NCI-H510A treated with DMSO at 0.1 percent for 48 hours (cell line): Measurements from ENCODE around the gene GPR183.

Source experiments
- DNase-seq: peaks from one replicate; lab custom pipeline; 2025; lab: John Stamatoyannopoulos, UW

Gene GPR183

GRCh38 chr13:99312493-99312883, 5.3 kb upstream of the GPR183 start:
- DNase-seq = no peak

- no peak for DNase-seq
These were observed 4.7 kb upstream of the GPR183 start for GRCh38 chr13:99311748-99312492.

GRCh38 chr13:99311137-99311536, 3.9 kb upstream of the GPR183 start:
- DNase-seq = no peak

- no peak for DNase-seq
These were observed 3.3 kb upstream of the GPR183 start for GRCh38 chr13:99310382-99311031.

- no peak for DNase-seq
These were observed 1.4 kb upstream of the GPR183 start for GRCh38 chr13:99308471-99309087.

GRCh38 chr13:99307648-99308339, 595 bp upstream of the GPR183 start:
- DNase-seq = peak; percentile 43

GRCh38 chr13:99305566-99305965, 1.6 kb downstream of the GPR183 start:
- no peak for DNase-seq

GRCh38 chr13:99305158-99305557, 2.0 kb downstream of the GPR183 start:
- no peak for DNase-seq

- DNase-seq = no peak
These were observed 2.7 kb downstream of the GPR183 start for GRCh38 chr13:99304541-99304940.

GRCh38 chr13:99303863-99304521, 3.2 kb downstream of the GPR183 start:
- DNase-seq = no peak

- DNase-seq = no peak
These were observed 4.3 kb downstream of the GPR183 start for GRCh38 chr13:99302637-99303505.

GRCh38 chr13:99301913-99302636, 5.1 kb downstream of the GPR183 start:
- DNase-seq = no peak

- no peak for DNase-seq
These were observed 6.0 kb downstream of the GPR183 start for GRCh38 chr13:99301056-99301838.

- peak; percentile 14 for DNase-seq
These were observed 7.3 kb downstream of the GPR183 start for GRCh38 chr13:99299920-99300341.

GRCh38 chr13:99299256-99299919, 7.8 kb downstream of the GPR183 start:
- no peak for DNase-seq

GRCh38 chr13:99298056-99298455, 9.1 kb downstream of the GPR183 start:
- DNase-seq = no peak

- no peak for DNase-seq
These were observed 9.9 kb downstream of the GPR183 start for GRCh38 chr13:99297331-99297730.

- DNase-seq = no peak
These were observed 10.8 kb downstream of the GPR183 start for GRCh38 chr13:99296398-99296797.
